ENCODE results near the gene TUBB.

GRCh38 chr6:30741063-30741779 is 21.1 kb downstream of the TUBB start:
- no peak for TF ChIP-seq CTCF (conservative IDR thresholded peaks at IDR 0.05; ENCODE audit: low read depth, low read length)
- peak; percentile 79 for TF ChIP-seq POLR2A (IDR thresholded peaks at IDR 0.05; ENCODE audit: low read depth, low read length)
- no peak for TF ChIP-seq FOS (IDR thresholded peaks at IDR 0.05; ENCODE audit: low read depth, low read length)
- no peak for TF ChIP-seq BHLHE40 (IDR thresholded peaks at IDR 0.05; ENCODE audit: low read depth, low read length)
- TF ChIP-seq USF2 (IDR thresholded peaks at IDR 0.05; ENCODE audit: low read depth, low read length), result no peak; the same call in 1 of the 2 replicates
- TF ChIP-seq CEBPB (IDR thresholded peaks at IDR 0.05; ENCODE audit: low read depth, low read length), result no peak
- no peak for TF ChIP-seq RAD21 (IDR thresholded peaks at IDR 0.05; ENCODE audit: low read length)
- no peak for TF ChIP-seq MXI1 (IDR thresholded peaks at IDR 0.05; ENCODE audit: borderline replicate concordance, low read depth, low read length)
- no peak for TF ChIP-seq SMC3 (IDR thresholded peaks at IDR 0.05; ENCODE audit: low read depth, low read length)
